Tibial artery (tissue), 4 donors: ENCODE measurements around the gene DOCK1.

Experiments
- DNase-seq, 2 donors: peaks; one replicate each; pipeline ENCODE4 v3.0.0-alpha.2; 2019
- H3K27ac ChIP-seq, 2 donors: fragments of 200-600 bp; sonication (generic) in 1 of 2; 1 replicate in 1 of 2; 2 replicates in 1 of 2; pipeline ENCODE4 v1.5.1; 2018 to 2019; ENCODE audit warnings: mild to moderate bottlenecking in 1 of 2
- H3K27me3 ChIP-seq, 2 donors: fragments of 200-600 bp; sonication (generic) in 1 of 2; one replicate each; pipeline versions ENCODE4 v1.5.1 to v1.6.0; 2016 to 2019
- H3K36me3 ChIP-seq, 3 donors: fragments of 200-600 bp; sonication (generic) in 2 of 3; one replicate each; pipeline ENCODE4 v1.5.1; 2016 to 2019; ENCODE audit warnings: mild to moderate bottlenecking in 2 of 3
- H3K4me1 ChIP-seq, 4 donors: fragments of 200-600 bp; sonication (generic) in 2 of 4; 1 replicate in 3 of 4; 2 replicates in 1 of 4; pipeline ENCODE4 v1.5.1; 2016 to 2019
- H3K4me3 ChIP-seq, 2 donors: fragments of 200-600 bp; sonication (generic) in 1 of 2; 1 replicate in 1 of 2; 2 replicates in 1 of 2; pipeline ENCODE4 v1.5.1; 2018 to 2019; ENCODE audit warnings: mild to moderate bottlenecking in 2 of 2
- H3K9me3 ChIP-seq, 3 donors: fragments of 200-600 bp; sonication (generic) in 1 of 3; one replicate each; pipeline ENCODE4 v1.5.1; 2016 to 2019
- CTCF ChIP-seq, 2 experiments: fragments of 200-600 bp in 1 of 2; fragments of 450-650 bp in 1 of 2; IDR thresholded peaks; one replicate each; pipeline ENCODE4 v1.5.1; 2017 to 2019; ENCODE audit warnings: antibody characterized with exemption in 2 of 2, mild to moderate bottlenecking in 1 of 2, moderate library complexity in 1 of 2
- intact Hi-C: fragments of 100-400 bp; cut with DNase I; formaldehyde crosslinking; loops from one replicate; pipeline ENCODE4 v1.15.0; 2023; ENCODE audit warnings: low total_unique reads

DOCK1 gene

GRCh38 chr10:127034034-127034633 lies 128.9 kb downstream of the DOCK1 start:
- Histone ChIP-seq H3K4me3 (no peak overlapping the region), H3K36me3 (peaks cover 44 to 91% (median 53%) of the 10 kb centered on the region in 3 donors)
- DNase-seq, result no peak

GRCh38 chr10:127034790-127035189 lies 129.6 kb downstream of the DOCK1 start:
- no peak for DNase-seq
- Histone ChIP-seq H3K36me3 (peaks cover 50 to 91% (median 53%) of the 10 kb centered on the region in 3 donors), H3K27ac (no peak overlapping the region), H3K9me3 (no peaks in the 10 kb centered on the region), H3K27me3 (no peaks in the 10 kb centered on the region), H3K4me1 (no peaks in the 10 kb centered on the region), H3K4me3 (no peak overlapping the region)
- intact Hi-C loops, result no loop called here
- no peak for TF ChIP-seq CTCF (IDR thresholded peaks at IDR 0.05)

More at GRCh38 chr10:127034034-127034633, 128.9 kb downstream of the DOCK1 start:
- H3K27ac ChIP-seq, result no peak overlapping the region
- no peaks in the 10 kb centered on the region for H3K4me1 ChIP-seq
- intact Hi-C loops, result no loop called here
- TF ChIP-seq CTCF (IDR thresholded peaks at IDR 0.05), result no peak
- no peaks in the 10 kb centered on the region for H3K27me3 ChIP-seq
- H3K9me3 ChIP-seq, result no peaks in the 10 kb centered on the region

GRCh38 chr10:127035827-127036226 lies 130.6 kb downstream of the DOCK1 start:
- H3K4me1 ChIP-seq, result no peaks in the 10 kb centered on the region
- peaks cover 57 to 90% (median 61%) of the 10 kb centered on the region in 3 donors for H3K36me3 ChIP-seq
- intact Hi-C loops, result no loop called here
- H3K9me3 ChIP-seq, result no peaks in the 10 kb centered on the region
- no peak for DNase-seq
- TF ChIP-seq CTCF (IDR thresholded peaks at IDR 0.05), result no peak
- no peaks in the 10 kb centered on the region for H3K27me3 ChIP-seq
- H3K27ac ChIP-seq, result no peak overlapping the region
- H3K4me3 ChIP-seq, result no peak overlapping the region

- intact Hi-C loops, result no loop called here
- H3K9me3 ChIP-seq, result no peaks in the 10 kb centered on the region
- H3K4me3 ChIP-seq, result no peak overlapping the region
- DNase-seq, result no peak
- peaks cover 54 to 90% (median 72%) of the 10 kb centered on the region in 3 donors for H3K36me3 ChIP-seq
- no peaks in the 10 kb centered on the region for H3K27me3 ChIP-seq
- H3K27ac ChIP-seq, result no peak overlapping the region
- H3K4me1 ChIP-seq, result no peaks in the 10 kb centered on the region
- no peak for TF ChIP-seq CTCF (IDR thresholded peaks at IDR 0.05)
These were observed 131.8 kb downstream of the DOCK1 start for GRCh38 chr10:127036987-127037386.

- H3K27me3 ChIP-seq, result no peaks in the 10 kb centered on the region
- no peak for TF ChIP-seq CTCF (IDR thresholded peaks at IDR 0.05)
- no peaks in the 10 kb centered on the region for H3K9me3 ChIP-seq
- H3K4me3 ChIP-seq, result no peak overlapping the region
- peaks cover 63 to 88% (median 74%) of the 10 kb centered on the region in 3 donors for H3K36me3 ChIP-seq
- H3K27ac ChIP-seq, result no peak overlapping the region
- no peaks in the 10 kb centered on the region for H3K4me1 ChIP-seq
- intact Hi-C loops, result no loop called here
- DNase-seq, result no peak
These were observed 134.2 kb downstream of the DOCK1 start for GRCh38 chr10:127039435-127039834.

- TF ChIP-seq CTCF (IDR thresholded peaks at IDR 0.05), result no peak
- H3K9me3 ChIP-seq, result no peaks in the 10 kb centered on the region
- H3K27me3 ChIP-seq, result no peaks in the 10 kb centered on the region
- intact Hi-C loops, result no loop called here
- H3K4me1 ChIP-seq, result no peaks in the 10 kb centered on the region
- no peak for DNase-seq
- no peak overlapping the region for H3K27ac ChIP-seq
- no peak overlapping the region for H3K4me3 ChIP-seq
- peaks cover 64 to 86% (median 70%) of the 10 kb centered on the region in 3 donors for H3K36me3 ChIP-seq
These were observed 135.5 kb downstream of the DOCK1 start for GRCh38 chr10:127040756-127041155.
